Esophagus muscularis mucosa (tissue), 3 donors: ENCODE data around the gene HSPA8.

ENCODE experiments used
- CTCF ChIP-seq, 3 experiments: fragments of 200-600 bp in 2 of 3; fragments of 450-650 bp in 1 of 3; sonication (generic) in 2 of 3; IDR thresholded peaks; one replicate each; pipeline ENCODE4 v1.5.1; 2017 to 2019; ENCODE audit warnings: antibody characterized with exemption in 3 of 3, mild to moderate bottlenecking in 2 of 3, moderate library complexity in 1 of 3
- POLR2A ChIP-seq: fragments of 450-650 bp; IDR thresholded peaks from one replicate; pipeline ENCODE4 v1.6.1; 2017; ENCODE audit warnings: antibody characterized with exemption, moderate library complexity, mild to moderate bottlenecking, low read depth

GRCh38 chr11:123098990-123099389, 37.1 kb upstream of the HSPA8 start:
- TF ChIP-seq CTCF (IDR thresholded peaks at IDR 0.05) = no peak
- TF ChIP-seq POLR2A = no peak
